Measurements from ENCODE around the gene CYP3A5.

Gene CYP3A5

DNA sequence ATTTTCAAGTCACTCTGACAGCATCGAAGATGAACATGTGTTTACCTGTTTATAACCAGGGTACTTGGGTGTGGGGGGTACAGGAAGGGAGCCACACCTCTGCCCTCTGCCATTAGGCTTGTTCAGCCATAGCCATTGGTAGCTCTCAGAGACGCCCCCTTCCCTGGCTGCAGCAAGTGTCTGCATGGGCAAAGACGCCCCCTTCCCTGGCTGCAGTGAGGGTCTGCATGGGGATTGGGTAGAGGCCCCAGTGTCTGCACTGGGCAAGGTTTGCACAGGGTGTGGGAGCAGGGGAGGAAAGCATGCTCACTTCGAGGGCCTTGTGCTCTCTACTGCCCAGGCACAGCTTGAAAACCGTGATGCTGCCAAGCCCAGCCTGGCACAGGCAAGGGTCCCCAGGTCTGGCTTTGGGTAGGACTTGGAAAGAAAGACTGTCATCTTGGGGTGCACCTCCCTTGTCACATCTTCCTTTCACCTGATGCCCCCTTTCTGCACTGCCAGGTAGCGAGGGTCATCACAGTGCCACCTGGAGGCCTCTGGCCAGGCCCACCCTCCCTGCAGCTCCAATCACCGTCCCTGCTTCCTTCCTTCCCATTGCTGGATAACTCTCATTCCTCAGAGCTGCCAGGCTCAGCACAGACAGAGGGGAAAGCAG is 78.0 kb downstream of the CYP3A5 start:
- H4K20me1 ChIP-seq (ENCODE audit: insufficient read depth, low read length), result no peaks in the 10 kb centered on the region
- no peaks in the 10 kb centered on the region for H3K36me3 ChIP-seq (ENCODE audit: insufficient read depth, low read length)
- no peak overlapping the region for H3K4me2 ChIP-seq (ENCODE audit: low read length)
- no peak overlapping the region for H2AFZ ChIP-seq (ENCODE audit: low read length)
- no peaks in the 10 kb centered on the region for H3K27me3 ChIP-seq (ENCODE audit: insufficient read depth, low read length)
- H3K9me2 ChIP-seq (ENCODE audit: low read depth, low read length), result no peaks in the 10 kb centered on the region
- no peak overlapping the region for H3K4me3 ChIP-seq (ENCODE audit: low read depth, low read length, poor library complexity, severe bottlenecking)
- no peaks in the 10 kb centered on the region for H3K4me1 ChIP-seq (ENCODE audit: insufficient read depth, low read length, severe bottlenecking)
- no peaks in the 10 kb centered on the region for H3K9me3 ChIP-seq (ENCODE audit: low read length)
- TF ChIP-seq, protein P1, sequence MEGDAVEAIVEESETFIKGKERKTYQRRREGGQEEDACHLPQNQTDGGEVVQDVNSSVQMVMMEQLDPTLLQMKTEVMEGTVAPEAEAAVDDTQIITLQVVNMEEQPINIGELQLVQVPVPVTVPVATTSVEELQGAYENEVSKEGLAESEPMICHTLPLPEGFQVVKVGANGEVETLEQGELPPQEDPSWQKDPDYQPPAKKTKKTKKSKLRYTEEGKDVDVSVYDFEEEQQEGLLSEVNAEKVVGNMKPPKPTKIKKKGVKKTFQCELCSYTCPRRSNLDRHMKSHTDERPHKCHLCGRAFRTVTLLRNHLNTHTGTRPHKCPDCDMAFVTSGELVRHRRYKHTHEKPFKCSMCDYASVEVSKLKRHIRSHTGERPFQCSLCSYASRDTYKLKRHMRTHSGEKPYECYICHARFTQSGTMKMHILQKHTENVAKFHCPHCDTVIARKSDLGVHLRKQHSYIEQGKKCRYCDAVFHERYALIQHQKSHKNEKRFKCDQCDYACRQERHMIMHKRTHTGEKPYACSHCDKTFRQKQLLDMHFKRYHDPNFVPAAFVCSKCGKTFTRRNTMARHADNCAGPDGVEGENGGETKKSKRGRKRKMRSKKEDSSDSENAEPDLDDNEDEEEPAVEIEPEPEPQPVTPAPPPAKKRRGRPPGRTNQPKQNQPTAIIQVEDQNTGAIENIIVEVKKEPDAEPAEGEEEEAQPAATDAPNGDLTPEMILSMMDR (IDR thresholded peaks at IDR 0.05; ENCODE audit: low read length), result no peak
- no peak for TF ChIP-seq EZH2 (IDR thresholded peaks at IDR 0.05; ENCODE audit: borderline replicate concordance, low read length)
- H3K9ac ChIP-seq (ENCODE audit: low read length), result no peak overlapping the region
- no peak overlapping the region for H3K27ac ChIP-seq (ENCODE audit: low read depth, low read length, poor library complexity, severe bottlenecking)
- no peaks in the 10 kb centered on the region for H3K79me2 ChIP-seq (ENCODE audit: insufficient read depth, low read length)
- H3F3A ChIP-seq (ENCODE audit: insufficient read depth, low read length), result no peaks in the 10 kb centered on the region

DNA sequence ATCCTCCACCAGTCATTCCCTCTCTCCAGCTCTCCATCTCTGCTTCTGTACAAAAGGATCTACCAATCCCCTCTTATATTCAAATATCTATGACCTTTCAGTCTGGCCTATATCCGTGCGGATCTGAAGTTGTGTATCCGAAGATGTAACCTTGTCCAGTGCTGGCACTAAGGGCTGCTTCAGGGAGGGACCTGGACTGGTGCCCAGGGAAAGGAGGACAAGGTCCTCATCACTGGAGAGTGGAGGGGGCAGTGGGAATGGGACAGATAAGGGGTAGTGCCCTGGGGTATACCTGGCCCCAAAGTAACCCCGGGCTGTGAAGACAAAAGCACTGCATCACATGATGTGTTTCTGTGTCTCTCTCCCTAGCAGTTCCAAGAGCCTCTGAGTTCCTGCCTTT is 80.0 kb downstream of the CYP3A5 start:
- Histone ChIP-seq H3K9ac (ENCODE audit: low read length) (no peak overlapping the region), H3K36me3 (ENCODE audit: insufficient read depth, low read length) (no peaks in the 10 kb centered on the region), H3K4me2 (ENCODE audit: low read length) (no peak overlapping the region), H3K9me2 (ENCODE audit: low read depth, low read length) (no peaks in the 10 kb centered on the region), H3F3A (ENCODE audit: insufficient read depth, low read length) (no peaks in the 10 kb centered on the region), H3K4me3 (ENCODE audit: low read depth, low read length, poor library complexity, severe bottlenecking) (no peak overlapping the region), H4K20me1 (ENCODE audit: insufficient read depth, low read length) (no peaks in the 10 kb centered on the region), H3K4me1 (ENCODE audit: insufficient read depth, low read length, severe bottlenecking) (no peaks in the 10 kb centered on the region), H3K79me2 (ENCODE audit: insufficient read depth, low read length) (no peaks in the 10 kb centered on the region), H3K9me3 (ENCODE audit: low read length) (no peaks in the 10 kb centered on the region), H3K27ac (ENCODE audit: low read depth, low read length, poor library complexity, severe bottlenecking) (no peak overlapping the region), H2AFZ (ENCODE audit: low read length) (no peak overlapping the region), H3K27me3 (ENCODE audit: insufficient read depth, low read length) (no peaks in the 10 kb centered on the region)
- TF ChIP-seq EZH2 (IDR thresholded peaks at IDR 0.05; ENCODE audit: borderline replicate concordance, low read length), result no peak
- TF ChIP-seq, protein P1 (IDR thresholded peaks at IDR 0.05; ENCODE audit: low read length), result no peak

All from OCI-LY1 (cell line).